Measurements from ENCODE around the gene CCDC141. TPM values are rescaled to one million over a fixed set of nuclear protein-coding genes. Genes with fewer than 3 reads are reported as not detected.
A peak's percentile ranks its signal among the peaks of the same experiment; 100 is the strongest.

The CCDC141 gene
- total and polyA plus RNA-seq, 4 donors = 2.1 to 48.1 (median 14.6) TPM

DNA sequence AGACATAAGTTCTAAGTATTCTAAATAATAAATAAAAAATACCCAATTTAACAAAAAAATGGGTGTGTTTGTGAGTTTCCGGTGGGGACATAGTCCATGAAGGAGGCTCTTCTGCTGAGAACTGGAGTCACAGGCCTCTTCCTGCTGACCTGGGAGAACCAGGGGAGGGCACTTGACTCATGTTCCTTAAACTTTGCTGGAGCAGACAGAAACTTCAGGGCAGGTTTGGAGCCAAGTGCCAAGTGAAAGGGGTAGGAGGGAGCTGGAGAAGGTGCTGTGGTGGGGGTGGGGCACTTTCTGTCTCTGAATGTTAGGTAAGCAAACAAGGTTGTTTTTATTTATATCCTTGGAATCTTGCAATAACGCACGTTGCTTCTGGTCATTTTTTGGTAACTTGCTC is 163.9 kb downstream of the CCDC141 start:
- ATAC-seq (ENCODE audit: insufficient read depth, low FRiP score) = no peak
- Histone ChIP-seq H3K27me3 (ENCODE audit: control insufficient read depth in 3 of 3, insufficient read depth in 3 of 3, low read length in 2 of 3) (no peaks in the 10 kb centered on the region), H3K4me3 (no peak overlapping the region), H3K9ac (ENCODE audit: insufficient read depth in 1 of 2, low read length in 2 of 2) (no peak overlapping the region), H3K9me3 (ENCODE audit: control insufficient read depth in 4 of 4, insufficient read depth in 3 of 4, low read length in 3 of 4) (no peaks in the 10 kb centered on the region), H3K36me3 (ENCODE audit: control insufficient read depth in 4 of 4, insufficient read depth in 4 of 4, low read length in 4 of 4) (peaks cover 0 to 1% (median 0%) of the 10 kb centered on the region in 4 donors), H3K4me1 (ENCODE audit: control insufficient read depth in 5 of 5, insufficient read depth in 5 of 5, low read length in 5 of 5) (peaks cover 0 to 18% (median 0%) of the 10 kb centered on the region in 5 donors), H3K27ac (ENCODE audit: low read depth in 1 of 2, low read length in 1 of 2) (no peak overlapping the region)
- DNase-seq = no peak
- WGBS, 2 donors = 68 to 79% methylated on average over 3 of the region's 3 CpGs
- TF ChIP-seq, protein P1, sequence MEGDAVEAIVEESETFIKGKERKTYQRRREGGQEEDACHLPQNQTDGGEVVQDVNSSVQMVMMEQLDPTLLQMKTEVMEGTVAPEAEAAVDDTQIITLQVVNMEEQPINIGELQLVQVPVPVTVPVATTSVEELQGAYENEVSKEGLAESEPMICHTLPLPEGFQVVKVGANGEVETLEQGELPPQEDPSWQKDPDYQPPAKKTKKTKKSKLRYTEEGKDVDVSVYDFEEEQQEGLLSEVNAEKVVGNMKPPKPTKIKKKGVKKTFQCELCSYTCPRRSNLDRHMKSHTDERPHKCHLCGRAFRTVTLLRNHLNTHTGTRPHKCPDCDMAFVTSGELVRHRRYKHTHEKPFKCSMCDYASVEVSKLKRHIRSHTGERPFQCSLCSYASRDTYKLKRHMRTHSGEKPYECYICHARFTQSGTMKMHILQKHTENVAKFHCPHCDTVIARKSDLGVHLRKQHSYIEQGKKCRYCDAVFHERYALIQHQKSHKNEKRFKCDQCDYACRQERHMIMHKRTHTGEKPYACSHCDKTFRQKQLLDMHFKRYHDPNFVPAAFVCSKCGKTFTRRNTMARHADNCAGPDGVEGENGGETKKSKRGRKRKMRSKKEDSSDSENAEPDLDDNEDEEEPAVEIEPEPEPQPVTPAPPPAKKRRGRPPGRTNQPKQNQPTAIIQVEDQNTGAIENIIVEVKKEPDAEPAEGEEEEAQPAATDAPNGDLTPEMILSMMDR (IDR thresholded peaks at IDR 0.05; ENCODE audit: control extremely low read depth, extremely low read depth) = no peak

DNA sequence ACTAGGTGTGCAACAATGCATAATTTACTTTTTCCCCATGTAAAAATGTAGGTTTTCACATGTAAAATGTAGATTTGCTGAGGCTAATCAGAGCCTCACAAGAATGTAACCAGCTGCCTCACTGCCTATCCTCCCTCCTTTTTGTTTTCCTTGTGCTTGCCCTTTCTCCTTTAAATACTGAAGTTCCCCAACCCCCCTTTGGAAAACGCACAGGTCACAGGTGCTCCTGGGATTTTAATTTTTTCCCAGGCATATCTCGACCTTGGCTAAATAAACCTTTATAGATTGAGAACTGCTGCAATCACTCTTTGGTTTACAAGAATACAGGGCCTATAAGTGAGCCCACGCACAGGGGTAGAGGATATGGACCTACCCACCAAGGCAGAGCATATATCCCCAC is 165.5 kb downstream of the CCDC141 start:
- H3K4me3 ChIP-seq = no peak overlapping the region
- DNase-seq (no peak), ATAC-seq (ENCODE audit: insufficient read depth, low FRiP score) (no peak)
- 88 to 91% methylated on average over 3 of the region's 3 CpGs for WGBS, 2 donors
- H3K27me3 ChIP-seq (ENCODE audit: control insufficient read depth in 3 of 3, insufficient read depth in 3 of 3, low read length in 2 of 3) = no peaks in the 10 kb centered on the region
- TF ChIP-seq, protein P1 (IDR thresholded peaks at IDR 0.05; ENCODE audit: control extremely low read depth, extremely low read depth) = no peak
- H3K9ac ChIP-seq (ENCODE audit: insufficient read depth in 1 of 2, low read length in 2 of 2) = no peak overlapping the region
- no peak overlapping the region for H3K27ac ChIP-seq (ENCODE audit: low read depth in 1 of 2, low read length in 1 of 2)
- H3K4me1 ChIP-seq (ENCODE audit: control insufficient read depth in 5 of 5, insufficient read depth in 5 of 5, low read length in 5 of 5) = peaks cover 0 to 13% (median 0%) of the 10 kb centered on the region in 5 donors
- H3K9me3 ChIP-seq (ENCODE audit: control insufficient read depth in 4 of 4, insufficient read depth in 3 of 4, low read length in 3 of 4) = no peaks in the 10 kb centered on the region
- H3K36me3 ChIP-seq (ENCODE audit: control insufficient read depth in 4 of 4, insufficient read depth in 4 of 4, low read length in 4 of 4) = peaks cover 0 to 3% (median under 1%) of the 10 kb centered on the region in 4 donors

DNA sequence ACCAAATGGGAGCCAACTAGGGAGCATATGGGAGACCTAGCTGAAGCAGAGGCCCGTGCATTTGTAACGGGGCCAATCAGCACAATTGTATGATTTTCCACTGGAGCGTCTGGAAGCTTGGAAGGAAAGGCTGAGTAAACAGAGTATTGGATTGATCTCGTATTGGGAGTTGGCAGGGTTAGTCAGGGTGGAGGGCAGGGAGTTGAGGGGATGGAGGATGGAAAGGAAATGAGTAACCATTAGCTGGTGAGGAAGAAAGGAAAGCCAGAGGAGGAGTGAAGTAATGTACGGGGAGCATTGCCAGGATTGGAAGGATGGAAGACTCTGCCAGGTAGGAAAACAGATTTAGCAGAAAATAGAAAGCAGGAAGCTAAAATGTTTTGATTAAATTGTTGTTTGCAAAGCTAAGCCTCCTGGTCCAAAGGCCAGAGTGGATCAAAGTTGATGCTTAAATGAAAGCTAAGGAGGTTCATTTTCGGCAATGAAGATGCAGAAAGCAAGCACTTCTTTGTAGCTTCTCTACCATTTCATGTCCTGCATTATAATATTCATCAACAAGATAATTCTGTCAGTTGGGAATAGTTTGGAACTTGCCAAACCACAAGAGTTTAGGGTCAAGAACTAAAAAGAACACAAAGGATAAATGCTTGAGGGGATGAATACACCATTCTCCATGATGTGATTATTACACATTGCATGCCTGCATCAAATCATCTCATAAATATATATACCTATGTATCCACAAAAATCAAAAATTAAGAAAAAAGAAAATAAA is 167.1 kb downstream of the CCDC141 start:
- TF ChIP-seq, protein P1 (IDR thresholded peaks at IDR 0.05; ENCODE audit: control extremely low read depth, extremely low read depth) = no peak
- H3K4me1 ChIP-seq (ENCODE audit: control insufficient read depth in 5 of 5, insufficient read depth in 5 of 5, low read length in 5 of 5) = peaks cover 0 to 13% (median 0%) of the 10 kb centered on the region in 5 donors
- H3K36me3 ChIP-seq (ENCODE audit: control insufficient read depth in 4 of 4, insufficient read depth in 4 of 4, low read length in 4 of 4) = peaks cover 0 to 3% (median 0%) of the 10 kb centered on the region in 4 donors
- no peak overlapping the region for H3K4me3 ChIP-seq
- no peak overlapping the region for H3K9ac ChIP-seq (ENCODE audit: insufficient read depth in 1 of 2, low read length in 2 of 2)
- no peak for ATAC-seq (ENCODE audit: insufficient read depth, low FRiP score)
- H3K9me3 ChIP-seq (ENCODE audit: control insufficient read depth in 4 of 4, insufficient read depth in 3 of 4, low read length in 3 of 4) = no peaks in the 10 kb centered on the region
- H3K27me3 ChIP-seq (ENCODE audit: control insufficient read depth in 3 of 3, insufficient read depth in 3 of 3, low read length in 2 of 3) = no peaks in the 10 kb centered on the region
- WGBS, 2 donors = 55 to 70% methylated on average over 6 of the region's 6 CpGs
- DNase-seq = no peak
- H3K27ac ChIP-seq (ENCODE audit: low read depth in 1 of 2, low read length in 1 of 2) = peak overlapping the region in 1 of 2 donors; percentile 33

Data from lung (tissue), 12 donors.